Measurements from ENCODE around the gene PCDHB10.
A peak's percentile ranks its signal among the peaks of the same experiment; 100 is the strongest.
"Not testable (repeated sequence)": the region's sequence is repeated elsewhere in the genome, so short reads cannot be mapped to it uniquely, and the experiment has no call there.

The PCDHB10 gene

DNA sequence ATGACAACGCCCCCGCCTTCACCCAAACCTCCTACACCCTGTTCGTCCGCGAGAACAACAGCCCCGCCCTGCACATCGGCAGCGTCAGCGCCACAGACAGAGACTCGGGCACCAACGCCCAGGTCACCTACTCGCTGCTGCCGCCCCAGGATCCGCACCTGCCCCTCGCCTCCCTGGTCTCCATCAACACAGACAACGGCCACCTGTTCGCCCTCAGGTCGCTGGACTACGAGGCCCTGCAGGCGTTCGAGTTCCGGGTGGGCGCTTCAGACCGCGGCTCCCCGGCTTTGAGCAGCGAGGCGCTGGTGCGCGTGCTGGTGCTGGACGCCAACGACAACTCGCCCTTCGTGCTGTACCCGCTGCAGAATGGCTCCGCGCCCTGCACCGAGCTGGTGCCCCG is 12.8 kb upstream of the PCDHB10 start:
- H3K27ac Mint-ChIP-seq; H3K4me1 Mint-ChIP-seq; H3K4me3 Mint-ChIP-seq; H3K9me3 Mint-ChIP-seq; ATAC-seq; DNase-seq (ENCODE audit: low spot score in 2 of 2); H3K36me3 Mint-ChIP-seq: not testable (repeated sequence)

DNA sequence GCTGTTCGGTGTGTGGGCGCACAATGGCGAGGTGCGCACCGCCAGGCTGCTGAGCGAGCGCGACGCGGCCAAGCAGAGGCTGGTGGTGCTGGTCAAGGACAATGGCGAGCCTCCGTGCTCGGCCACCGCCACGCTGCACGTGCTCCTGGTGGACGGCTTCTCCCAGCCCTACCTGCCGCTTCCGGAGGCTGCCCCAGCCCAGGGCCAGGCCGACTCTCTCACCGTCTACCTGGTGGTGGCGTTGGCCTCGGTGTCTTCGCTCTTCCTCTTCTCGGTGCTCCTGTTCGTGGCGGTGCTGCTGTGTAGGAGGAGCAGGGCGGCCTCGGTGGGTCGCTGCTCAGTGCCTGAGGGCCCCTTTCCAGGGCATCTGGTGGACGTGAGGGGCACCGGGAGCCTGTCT is 12.3 kb upstream of the PCDHB10 start:
- not testable (repeated sequence) for H3K27ac Mint-ChIP-seq

DNA sequence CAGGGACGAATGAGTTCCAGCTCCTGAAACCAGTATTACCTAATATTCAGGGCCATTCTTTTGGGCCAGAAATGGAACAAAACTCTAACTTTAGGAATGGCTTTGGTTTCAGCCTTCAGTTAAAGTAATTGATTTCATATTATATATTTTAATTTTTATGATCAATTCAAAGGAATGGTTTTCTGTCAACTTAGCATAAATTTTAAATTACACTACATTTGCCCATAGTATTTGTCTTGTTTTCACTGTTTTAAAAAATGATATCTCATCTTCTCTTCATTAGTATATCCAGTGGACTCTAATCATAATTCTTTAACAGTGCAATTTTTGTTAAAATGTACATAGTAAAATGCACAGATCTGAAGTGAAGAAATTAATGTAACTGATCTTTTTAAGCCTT is 11.8 kb upstream of the PCDHB10 start:
- no peak for DNase-seq (ENCODE audit: low spot score in 2 of 2)
- Mint-ChIP-seq H3K4me1 (no peaks in the 10 kb centered on the region), H3K27ac (no peak overlapping the region), H3K36me3 (no peaks in the 10 kb centered on the region), H3K4me3 (no peak overlapping the region), H3K9me3 (peaks cover 4% of the 10 kb centered on the region)
- ATAC-seq: no peak

More for the DNA sequence above, 12.3 kb upstream of the PCDHB10 start:
- DNase-seq (ENCODE audit: low spot score in 2 of 2); H3K36me3 Mint-ChIP-seq; H3K9me3 Mint-ChIP-seq; ATAC-seq; H3K4me3 Mint-ChIP-seq; H3K4me1 Mint-ChIP-seq: not testable (repeated sequence)

DNA sequence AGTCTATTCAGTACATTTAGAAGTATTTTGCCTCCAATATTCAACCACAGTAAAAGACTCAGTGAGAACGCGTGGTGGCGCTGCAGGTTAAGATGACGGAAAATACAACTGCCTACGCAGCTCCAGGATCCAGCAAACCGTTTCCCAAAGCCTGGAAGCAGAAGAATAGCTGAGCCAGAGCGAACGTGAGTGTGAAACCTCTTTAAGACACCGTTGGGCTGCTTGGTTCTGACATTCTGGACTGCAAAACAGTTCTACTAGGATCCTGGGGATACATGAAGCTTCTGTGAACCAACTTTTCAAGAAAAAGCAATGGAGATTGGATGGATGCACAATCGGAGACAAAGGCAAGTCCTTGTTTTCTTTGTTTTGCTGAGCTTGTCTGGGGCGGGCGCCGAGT is 9.9 kb upstream of the PCDHB10 start, which contains the start of gene PCDHB16:
Gene PCDHB16 (plus strand): TSS at position 140 of the 400 bp plus-strand sequence. CDS start 173 bp downstream, at position 313.
- DNase-seq (ENCODE audit: low spot score in 2 of 2) (no peak), ATAC-seq (no peak)

DNA sequence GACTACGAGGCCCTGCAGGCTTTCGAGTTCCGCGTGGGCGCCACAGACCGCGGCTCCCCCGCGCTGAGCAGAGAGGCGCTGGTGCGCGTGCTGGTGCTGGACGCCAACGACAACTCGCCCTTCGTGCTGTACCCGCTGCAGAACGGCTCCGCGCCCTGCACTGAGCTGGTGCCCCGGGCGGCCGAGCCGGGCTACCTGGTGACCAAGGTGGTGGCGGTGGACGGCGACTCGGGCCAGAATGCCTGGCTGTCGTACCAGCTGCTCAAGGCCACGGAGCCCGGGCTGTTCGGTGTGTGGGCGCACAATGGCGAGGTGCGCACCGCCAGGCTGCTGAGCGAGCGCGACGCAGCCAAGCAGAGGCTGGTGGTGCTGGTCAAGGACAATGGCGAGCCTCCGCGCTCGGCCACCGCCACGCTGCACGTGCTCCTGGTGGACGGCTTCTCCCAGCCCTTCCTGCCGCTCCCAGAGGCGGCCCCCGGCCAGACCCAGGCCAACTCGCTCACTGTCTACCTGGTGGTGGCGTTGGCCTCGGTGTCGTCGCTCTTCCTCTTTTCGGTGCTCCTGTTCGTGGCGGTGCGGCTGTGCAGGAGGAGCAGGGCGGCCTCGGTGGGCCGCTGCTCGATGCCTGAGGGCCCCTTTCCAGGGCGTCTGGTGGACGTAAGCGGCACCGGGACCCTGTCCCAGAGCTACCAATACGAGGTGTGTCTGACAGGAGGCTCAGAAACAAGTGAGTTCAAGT is 7.9 kb upstream of the PCDHB10 start:
- ATAC-seq; H3K36me3 Mint-ChIP-seq; H3K4me1 Mint-ChIP-seq; H3K4me3 Mint-ChIP-seq; DNase-seq (ENCODE audit: low spot score in 2 of 2); H3K27ac Mint-ChIP-seq; H3K9me3 Mint-ChIP-seq: not testable (repeated sequence)

More for the DNA sequence above, 9.9 kb upstream of the PCDHB10 start, which contains the start of gene PCDHB16:
- Mint-ChIP-seq H3K4me1 (peaks cover 6% of the 10 kb centered on the region), H3K4me3 (no peak within 1 kb of the TSS), H3K36me3 (no peaks in the 10 kb centered on the region), H3K9me3 (peaks cover 4% of the 10 kb centered on the region), H3K27ac (no peak within 1 kb of the TSS)

DNA sequence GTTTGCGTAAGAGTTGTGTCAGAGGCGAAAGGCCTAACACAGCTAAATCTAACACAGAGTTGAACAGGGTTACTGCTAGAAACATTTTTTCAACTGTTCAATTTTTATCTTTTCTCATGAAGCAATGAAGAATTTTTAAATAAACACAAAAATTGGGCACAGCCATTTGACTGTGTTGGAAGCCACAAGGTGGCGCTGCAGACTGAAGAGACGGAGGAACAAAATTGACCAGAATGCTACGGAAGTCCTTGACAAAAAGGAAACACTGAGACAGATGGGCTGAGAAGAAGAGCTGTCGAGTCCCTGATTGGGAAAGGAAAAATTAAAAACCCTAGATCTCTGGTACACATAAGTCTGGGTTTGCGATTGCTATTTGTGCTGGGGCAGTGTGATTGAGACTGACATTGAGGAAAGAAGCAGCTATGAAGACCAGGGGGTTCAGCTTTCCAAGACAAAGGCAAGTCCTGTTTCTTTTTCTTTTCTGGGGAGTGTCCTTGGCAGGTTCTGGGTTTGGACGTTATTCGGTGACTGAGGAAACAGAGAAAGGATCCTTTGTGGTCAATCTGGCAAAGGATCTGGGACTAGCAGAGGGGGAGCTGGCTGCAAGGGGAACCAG is 5.1 kb upstream of the PCDHB10 start, which contains the start of gene PCDHB9:
Gene PCDHB9 (plus strand): TSS at position 265 of the 616 bp plus-strand sequence. CDS start 158 bp downstream, at position 423.
- H3K4me3 Mint-ChIP-seq: peak within 1 kb of the TSS; percentile 26
- ATAC-seq (no peak), DNase-seq (ENCODE audit: low spot score in 2 of 2) (no peak)
- H3K36me3 Mint-ChIP-seq: peaks cover 6% of the 10 kb centered on the region
- H3K4me1 Mint-ChIP-seq: peaks cover 7% of the 10 kb centered on the region
- H3K27ac Mint-ChIP-seq: no peak within 1 kb of the TSS
- peaks cover 10% of the 10 kb centered on the region for H3K9me3 Mint-ChIP-seq

- not testable (repeated sequence) for H3K4me3 Mint-ChIP-seq; H3K36me3 Mint-ChIP-seq; H3K4me1 Mint-ChIP-seq; H3K9me3 Mint-ChIP-seq; ATAC-seq; H3K27ac Mint-ChIP-seq; DNase-seq (ENCODE audit: low spot score in 2 of 2)
These were observed 3.5 kb upstream of the PCDHB10 start for GRCh38 chr5:141188682-141189081.

- ATAC-seq; DNase-seq (ENCODE audit: low spot score in 2 of 2); H3K36me3 Mint-ChIP-seq: not testable (repeated sequence)
These were observed 3.0 kb upstream of the PCDHB10 start for GRCh38 chr5:141189131-141189530.

GRCh38 chr5:141194332-141194731 is 2.2 kb downstream of the PCDHB10 start:
- H3K9me3 Mint-ChIP-seq: peaks cover 14% of the 10 kb centered on the region
- ATAC-seq; H3K4me1 Mint-ChIP-seq; H3K27ac Mint-ChIP-seq; H3K36me3 Mint-ChIP-seq; H3K4me3 Mint-ChIP-seq; DNase-seq (ENCODE audit: low spot score in 2 of 2): not testable (repeated sequence)

More at GRCh38 chr5:141189131-141189530, 3.0 kb upstream of the PCDHB10 start:
- not testable (repeated sequence) for H3K4me3 Mint-ChIP-seq, H3K9me3 Mint-ChIP-seq, H3K4me1 Mint-ChIP-seq, H3K27ac Mint-ChIP-seq

GRCh38 chr5:141196363-141196762 is 4.2 kb downstream of the PCDHB10 start:
- Mint-ChIP-seq H3K36me3 (no peaks in the 10 kb centered on the region), H3K27ac (no peak overlapping the region), H3K4me3 (no peak overlapping the region), H3K4me1 (no peaks in the 10 kb centered on the region), H3K9me3 (peaks cover 14% of the 10 kb centered on the region)
- DNase-seq (ENCODE audit: low spot score in 2 of 2) (no peak), ATAC-seq (no peak)

GRCh38 chr5:141199359-141200235 is 7.4 kb downstream of the PCDHB10 start, which contains the start of gene PCDHB11:
Gene PCDHB11, plus strand, starts transcription at chr5:141199627. Its CDS starts 148 bp downstream, at chr5:141199775.
- ATAC-seq: no peak
- peaks cover 14% of the 10 kb centered on the region for H3K9me3 Mint-ChIP-seq

GRCh38 chr5:141201126-141201525 is 9.0 kb downstream of the PCDHB10 start:
- not testable (repeated sequence) for H3K4me1 Mint-ChIP-seq; DNase-seq (ENCODE audit: low spot score in 2 of 2); H3K36me3 Mint-ChIP-seq; H3K4me3 Mint-ChIP-seq; ATAC-seq; H3K27ac Mint-ChIP-seq
- H3K9me3 Mint-ChIP-seq: peaks cover 11% of the 10 kb centered on the region

More at GRCh38 chr5:141199359-141200235, 7.4 kb downstream of the PCDHB10 start, which contains the start of gene PCDHB11:
- no peak within 1 kb of the TSS for H3K4me3 Mint-ChIP-seq
- H3K36me3 Mint-ChIP-seq: no peaks in the 10 kb centered on the region
- DNase-seq (ENCODE audit: low spot score in 2 of 2): no peak
- H3K27ac Mint-ChIP-seq: no peak within 1 kb of the TSS
- no peaks in the 10 kb centered on the region for H3K4me1 Mint-ChIP-seq

- H3K9me3 Mint-ChIP-seq; H3K4me1 Mint-ChIP-seq; ATAC-seq; H3K36me3 Mint-ChIP-seq; H3K4me3 Mint-ChIP-seq; DNase-seq (ENCODE audit: low spot score in 2 of 2); H3K27ac Mint-ChIP-seq: not testable (repeated sequence)
These were observed 9.5 kb downstream of the PCDHB10 start for GRCh38 chr5:141201646-141202045.

GRCh38 chr5:141208478-141208877 is 16.3 kb downstream of the PCDHB10 start, which contains the start of gene PCDHB12:
Gene PCDHB12, plus strand, starts transcription at chr5:141208719. Its CDS starts 189 bp downstream, at chr5:141208908.
- H3K27ac Mint-ChIP-seq: no peak within 1 kb of the TSS
- no peak for ATAC-seq
- H3K9me3 Mint-ChIP-seq: no peaks in the 10 kb centered on the region
- no peaks in the 10 kb centered on the region for H3K4me1 Mint-ChIP-seq
- H3K36me3 Mint-ChIP-seq: no peaks in the 10 kb centered on the region
- no peak within 1 kb of the TSS for H3K4me3 Mint-ChIP-seq
- no peak for DNase-seq (ENCODE audit: low spot score in 2 of 2)

DNA sequence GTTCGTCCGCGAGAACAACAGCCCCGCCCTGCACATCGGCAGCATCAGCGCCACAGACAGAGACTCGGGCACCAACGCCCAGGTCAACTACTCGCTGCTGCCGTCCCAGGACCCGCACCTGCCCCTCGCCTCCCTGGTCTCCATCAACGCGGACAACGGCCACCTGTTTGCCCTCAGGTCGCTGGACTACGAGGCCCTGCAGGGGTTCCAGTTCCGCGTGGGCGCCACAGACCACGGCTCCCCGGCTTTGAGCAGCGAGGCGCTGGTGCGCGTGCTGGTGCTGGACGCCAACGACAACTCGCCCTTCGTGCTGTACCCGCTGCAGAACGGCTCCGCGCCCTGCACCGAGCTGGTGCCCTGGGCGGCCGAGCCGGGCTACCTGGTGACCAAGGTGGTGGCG is 18.1 kb downstream of the PCDHB10 start:
- not testable (repeated sequence) for ATAC-seq; DNase-seq (ENCODE audit: low spot score in 2 of 2); H3K36me3 Mint-ChIP-seq; H3K9me3 Mint-ChIP-seq; H3K4me1 Mint-ChIP-seq; H3K27ac Mint-ChIP-seq; H3K4me3 Mint-ChIP-seq
